Measurements from ENCODE around the gene GIT1. TPM values are rescaled to one million over a fixed set of nuclear protein-coding genes. Genes with fewer than 3 reads are reported as not detected.

The GIT1 gene
- total and polyA plus RNA-seq, 2 donors (not counting 3 experiments of a cell fraction or from before 2014, with no cell fraction given), result 75.5 to 92.5 TPM

GRCh38 chr17:29576214-29577000 lies 13.0 kb downstream of the GIT1 start:
- POLR2A ChIA-PET, result no interaction called here
- Histone ChIP-seq H3K36me3 (ENCODE audit: control insufficient read depth in 2 of 2, extremely low read depth in 1 of 2, insufficient read depth in 2 of 2, low read length in 2 of 2) (peaks cover 23 to 57% of the 10 kb centered on the region in 2 experiments), H3K79me2 (ENCODE audit: control insufficient read depth, insufficient read depth, low read length) (peaks cover 3% of the 10 kb centered on the region)

DNA sequence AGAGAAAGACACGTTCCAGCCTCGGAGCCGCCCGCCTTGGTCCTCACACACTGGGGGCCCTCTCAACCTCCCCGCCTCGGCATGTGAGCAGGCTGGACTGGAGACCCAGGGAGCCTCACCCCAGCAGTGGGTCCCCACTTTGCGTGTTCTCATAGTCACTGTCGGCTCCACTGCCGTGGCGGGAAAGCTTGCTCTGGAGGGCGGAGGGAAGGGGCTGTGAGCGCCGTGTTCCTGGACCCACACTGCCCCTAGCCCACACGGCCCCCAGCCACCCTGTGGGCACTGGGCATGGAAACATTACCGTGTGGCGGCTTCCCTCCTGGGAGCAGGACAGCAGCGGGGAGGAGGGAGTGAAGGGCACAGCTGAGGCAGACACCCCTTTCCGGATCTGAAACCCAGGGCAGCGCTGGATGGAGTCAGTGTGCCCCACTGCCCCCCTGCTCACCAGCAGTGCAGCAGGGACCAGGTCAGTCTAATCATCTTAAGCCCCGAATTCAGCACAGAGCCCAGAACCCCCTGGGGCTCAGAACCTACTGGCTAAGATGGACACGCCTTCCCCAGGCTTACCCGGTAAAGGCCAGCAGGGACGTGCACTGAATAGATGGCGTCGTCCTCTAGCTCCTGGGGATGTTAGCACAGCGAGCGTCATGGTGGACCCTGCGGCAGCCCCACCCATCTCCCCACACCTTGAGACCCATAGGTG lies 13.8 kb downstream of the GIT1 start:
- DNase-seq (ENCODE audit: low read depth, low spot score) (no peak), FAIRE-seq (no peak)
- dilution Hi-C loops (cut with MboI; ENCODE audit: extremely low pct_ligation_motif_present, low sequenced_read_pairs) (no loop called here), intact Hi-C loops (cut with micrococcal nuclease) (no loop called here)
- Histone ChIP-seq H3K4me1 (ENCODE audit: control insufficient read depth, extremely low read depth, insufficient read depth, low read length) (peaks cover 3% of the 10 kb centered on the region), H3K9me3 (replicated peaks; ENCODE audit: control insufficient read depth, insufficient read depth, low read length) (no peaks in the 10 kb centered on the region), H3K79me2 (ENCODE audit: control insufficient read depth, insufficient read depth, low read length) (peaks cover 3% of the 10 kb centered on the region), H3K27me3 (ENCODE audit: control insufficient read depth in 2 of 2, insufficient read depth in 2 of 2, low read length in 2 of 2) (no peaks in the 10 kb centered on the region), H3K4me2 (ENCODE audit: insufficient read depth, low read length) (no peak overlapping the region), H2AFZ (ENCODE audit: low read depth, low read length) (no peak overlapping the region), H3K9ac (replicated peaks; ENCODE audit: extremely low read depth, insufficient read depth, low read length) (no peak overlapping the region), H3K27ac (ENCODE audit: insufficient read depth, low read depth, low read length) (no peak overlapping the region), H3K36me3 (ENCODE audit: control insufficient read depth in 2 of 2, extremely low read depth in 1 of 2, insufficient read depth in 2 of 2, low read length in 2 of 2) (peaks cover 18 to 53% of the 10 kb centered on the region in 2 experiments), H4K20me1 (replicated peaks; ENCODE audit: control insufficient read depth, extremely low read depth, insufficient read depth, low read length) (no peaks in the 10 kb centered on the region), H3K9me1 (replicated peaks; ENCODE audit: control insufficient read depth, extremely low read depth, insufficient read depth, low read length) (no peaks in the 10 kb centered on the region), H3K4me3 (replicated peaks in 1 of 3; ENCODE audit: insufficient read depth in 1 of 3, low read depth in 1 of 3, low read length in 3 of 3) (no peak overlapping the region)
- CTCF ChIA-PET, result interaction anchor here (1.4 to 9.4 kb wide), 6 partner anchors 17 to 518 kb away, joined by 4 to 152 read pairs (median 8); partner anchors contain the start of gene ANKRD13B
- TF ChIP-seq POLR2AphosphoS5 (IDR thresholded peaks at IDR 0.05; ENCODE audit: insufficient read depth, low read depth, low read length), result no peak
- no peak for TF ChIP-seq FOS (IDR thresholded peaks at IDR 0.05; ENCODE audit: borderline replicate concordance, insufficient read depth, low read length)
- no TSS peak for BruUV-seq (replicated peaks)
- POLR2A ChIA-PET, result interaction anchor here (0.6 kb wide), 1 partner anchor 16 kb away, joined by 3 read pairs; no protein-coding TSS in a partner anchor

More at GRCh38 chr17:29576214-29577000, 13.0 kb downstream of the GIT1 start:
- H4K20me1 ChIP-seq (replicated peaks; ENCODE audit: control insufficient read depth, extremely low read depth, insufficient read depth, low read length), result no peaks in the 10 kb centered on the region
- dilution Hi-C loops (cut with MboI; ENCODE audit: extremely low pct_ligation_motif_present, low sequenced_read_pairs) (no loop called here), intact Hi-C loops (cut with micrococcal nuclease) (no loop called here)
- DNase-seq (ENCODE audit: low read depth, low spot score) (no peak), FAIRE-seq (no peak)
- BruUV-seq (replicated peaks), result no TSS peak
- CTCF ChIA-PET, result interaction anchor here (1.1 to 9.4 kb wide), 6 partner anchors 16 to 517 kb away, joined by 3 to 152 read pairs (median 8); partner anchors contain the start of gene ANKRD13B
- no peak for TF ChIP-seq POLR2AphosphoS5 (IDR thresholded peaks at IDR 0.05; ENCODE audit: insufficient read depth, low read depth, low read length)
- no peak for TF ChIP-seq GATA2 (IDR thresholded peaks at IDR 0.05; ENCODE audit: insufficient read depth, insufficient read length, low read depth, low read length)
- no peaks in the 10 kb centered on the region for H3K27me3 ChIP-seq (ENCODE audit: control insufficient read depth in 2 of 2, insufficient read depth in 2 of 2, low read length in 2 of 2)
- no peak overlapping the region for H2AFZ ChIP-seq (ENCODE audit: low read depth, low read length)
- H3K9ac ChIP-seq (replicated peaks; ENCODE audit: extremely low read depth, insufficient read depth, low read length), result no peak overlapping the region
- H3K27ac ChIP-seq (ENCODE audit: insufficient read depth, low read depth, low read length), result no peak overlapping the region
- no peaks in the 10 kb centered on the region for H3K9me1 ChIP-seq (replicated peaks; ENCODE audit: control insufficient read depth, extremely low read depth, insufficient read depth, low read length)
- peaks cover 3% of the 10 kb centered on the region for H3K4me1 ChIP-seq (ENCODE audit: control insufficient read depth, extremely low read depth, insufficient read depth, low read length)
- H3K9me3 ChIP-seq (replicated peaks; ENCODE audit: control insufficient read depth, insufficient read depth, low read length), result no peaks in the 10 kb centered on the region
- no peak overlapping the region for H3K4me3 ChIP-seq (replicated peaks in 1 of 3; ENCODE audit: insufficient read depth in 1 of 3, low read depth in 1 of 3, low read length in 3 of 3)
- no peak overlapping the region for H3K4me2 ChIP-seq (ENCODE audit: insufficient read depth, low read length)
